GM12875 (cell line): ENCODE data around the gene CCNY.
A peak's percentile ranks its signal among the peaks of the same experiment; 100 is the strongest.

ENCODE experiments used
- H3K4me3 ChIP-seq: one replicate; pipeline ENCODE4 v1.5.1; 2011; ENCODE audit warnings: low read depth, low read length, control low read depth
- TF ChIP-seq, protein P1 (sequence below): IDR thresholded peaks from 2 replicates; pipeline ENCODE4 v1.5.1; 2011; ENCODE audit warnings: low read depth, mild to moderate bottlenecking, control low read depth, inconsistent platforms, low read length, moderate library complexity, borderline replicate concordance; ENCODE audit not compliant: insufficient read depth

The CCNY gene

DNA sequence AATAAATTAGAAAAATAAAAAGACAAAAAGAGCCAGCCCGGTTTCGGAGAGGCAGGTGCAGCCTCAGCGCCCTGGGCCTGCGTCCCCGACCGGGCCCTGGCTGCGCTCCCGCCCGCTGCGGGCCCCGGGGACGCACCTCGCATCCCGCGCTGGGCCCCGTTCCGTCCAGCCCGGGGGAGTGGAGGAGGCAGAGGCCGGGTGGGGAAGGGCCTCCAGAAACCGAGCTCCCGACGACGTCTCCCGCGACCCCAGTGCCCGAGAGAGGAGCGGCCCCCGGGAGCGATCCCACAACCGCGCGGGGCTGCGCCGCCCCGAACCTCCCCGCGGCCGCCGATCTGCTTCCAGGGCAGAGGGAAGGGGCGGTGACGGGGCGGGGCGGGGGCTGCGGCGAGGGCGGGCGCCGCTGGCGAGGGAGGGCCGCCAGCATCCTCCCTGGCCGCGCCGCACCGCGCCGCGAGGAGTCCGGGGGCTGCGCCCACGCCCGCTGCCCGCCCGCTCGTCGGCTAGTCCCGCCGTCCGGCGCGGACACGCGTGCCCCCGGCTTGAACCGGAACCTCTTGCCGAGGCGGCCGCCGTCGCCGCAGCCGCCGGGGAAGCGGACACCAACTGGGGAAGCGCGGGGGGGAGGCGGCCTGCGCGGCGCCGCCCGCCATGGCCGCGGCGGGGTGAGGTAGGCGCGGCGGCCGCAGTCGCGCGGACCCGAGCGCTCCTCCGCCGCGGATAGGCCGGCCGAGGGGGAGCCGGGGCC is at the start of gene CCNY:
Gene CCNY (plus strand): TSS at position 426 of the 748 bp plus-strand sequence. CDS start 545 bp downstream, outside the sequence.
- peak within 1 kb of the TSS; percentile 92 for H3K4me3 ChIP-seq
- TF ChIP-seq, protein P1, sequence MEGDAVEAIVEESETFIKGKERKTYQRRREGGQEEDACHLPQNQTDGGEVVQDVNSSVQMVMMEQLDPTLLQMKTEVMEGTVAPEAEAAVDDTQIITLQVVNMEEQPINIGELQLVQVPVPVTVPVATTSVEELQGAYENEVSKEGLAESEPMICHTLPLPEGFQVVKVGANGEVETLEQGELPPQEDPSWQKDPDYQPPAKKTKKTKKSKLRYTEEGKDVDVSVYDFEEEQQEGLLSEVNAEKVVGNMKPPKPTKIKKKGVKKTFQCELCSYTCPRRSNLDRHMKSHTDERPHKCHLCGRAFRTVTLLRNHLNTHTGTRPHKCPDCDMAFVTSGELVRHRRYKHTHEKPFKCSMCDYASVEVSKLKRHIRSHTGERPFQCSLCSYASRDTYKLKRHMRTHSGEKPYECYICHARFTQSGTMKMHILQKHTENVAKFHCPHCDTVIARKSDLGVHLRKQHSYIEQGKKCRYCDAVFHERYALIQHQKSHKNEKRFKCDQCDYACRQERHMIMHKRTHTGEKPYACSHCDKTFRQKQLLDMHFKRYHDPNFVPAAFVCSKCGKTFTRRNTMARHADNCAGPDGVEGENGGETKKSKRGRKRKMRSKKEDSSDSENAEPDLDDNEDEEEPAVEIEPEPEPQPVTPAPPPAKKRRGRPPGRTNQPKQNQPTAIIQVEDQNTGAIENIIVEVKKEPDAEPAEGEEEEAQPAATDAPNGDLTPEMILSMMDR = no peak

- TF ChIP-seq, protein P1 = no peak
- no peak overlapping the region for H3K4me3 ChIP-seq
Observed at GRCh38 chr10:35289198-35289597, 47.1 kb upstream of the CCNY start.

DNA sequence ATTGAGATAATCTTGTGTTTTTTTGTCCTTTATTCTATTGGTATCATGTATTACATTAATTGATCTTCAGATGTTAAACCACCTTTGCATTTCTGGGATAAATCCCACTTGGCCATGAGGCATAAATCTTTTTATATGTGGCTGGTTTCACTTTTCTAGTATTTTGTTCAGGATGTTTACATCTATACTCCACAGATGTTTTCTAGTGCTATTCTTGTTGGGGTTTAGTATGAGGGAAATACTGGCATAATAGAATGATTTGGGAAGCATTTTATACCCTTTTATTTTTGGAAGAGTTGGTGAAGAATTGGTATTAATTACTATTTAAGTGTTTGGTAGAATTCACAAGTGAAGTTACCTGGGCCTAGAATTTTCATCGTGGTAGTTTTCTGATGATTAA is 41.8 kb upstream of the CCNY start:
- TF ChIP-seq, protein P1 = no peak
- H3K4me3 ChIP-seq = no peak overlapping the region

DNA sequence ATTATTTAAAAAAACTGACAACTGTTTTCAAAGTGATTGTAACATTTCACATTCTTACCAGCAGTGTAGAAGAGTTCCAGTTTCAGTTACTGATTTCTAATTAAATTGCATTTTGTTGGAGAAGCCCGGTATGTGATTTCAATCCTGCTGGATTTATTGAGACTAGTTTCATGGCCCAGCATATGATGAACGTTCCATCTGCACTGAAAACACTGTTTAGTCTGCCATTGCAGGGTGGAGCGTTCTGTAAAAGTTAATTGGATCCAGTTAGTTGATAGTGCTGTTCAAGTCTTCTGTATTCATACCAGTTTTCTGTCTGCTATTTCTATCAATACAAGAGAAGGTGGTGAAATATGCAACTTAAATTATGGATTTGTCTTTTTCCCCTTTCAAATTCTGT is 37.3 kb upstream of the CCNY start:
- no peak overlapping the region for H3K4me3 ChIP-seq
- TF ChIP-seq, protein P1 = no peak

DNA sequence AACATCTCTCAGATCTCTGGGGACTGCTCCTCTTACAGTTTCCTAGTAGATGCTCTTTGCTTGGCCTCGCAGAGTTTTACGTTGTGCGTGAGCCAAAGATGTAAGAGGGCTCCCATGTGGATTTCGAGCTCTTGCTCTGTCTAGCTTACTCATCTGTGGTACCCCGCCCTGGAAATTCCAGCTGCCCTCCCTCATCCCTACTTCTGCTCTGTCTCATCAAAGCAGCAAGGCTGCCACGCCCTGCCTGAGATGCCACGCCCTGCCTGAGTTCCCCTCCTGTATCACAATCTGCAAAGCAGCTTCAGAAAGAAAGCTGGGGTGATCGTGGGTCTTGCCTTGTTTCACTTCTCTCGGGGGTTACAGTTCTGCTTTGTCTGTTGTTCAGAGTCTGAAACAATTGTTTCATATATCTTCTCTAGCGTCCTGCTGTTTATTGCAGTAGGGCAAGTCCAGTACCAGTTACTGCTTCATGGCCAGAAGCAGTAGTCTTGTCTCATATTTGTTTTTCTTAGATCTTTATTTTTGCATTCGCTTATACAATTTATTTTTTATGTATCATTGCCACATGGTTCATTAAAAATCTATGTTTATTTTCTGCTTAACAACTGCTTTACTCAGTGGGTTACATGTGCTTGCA is 36.1 kb upstream of the CCNY start:
- no peak overlapping the region for H3K4me3 ChIP-seq
- TF ChIP-seq, protein P1 = no peak

GRCh38 chr10:35304649-35305048 is 31.7 kb upstream of the CCNY start:
- TF ChIP-seq, protein P1 = no peak
- H3K4me3 ChIP-seq = no peak overlapping the region

DNA sequence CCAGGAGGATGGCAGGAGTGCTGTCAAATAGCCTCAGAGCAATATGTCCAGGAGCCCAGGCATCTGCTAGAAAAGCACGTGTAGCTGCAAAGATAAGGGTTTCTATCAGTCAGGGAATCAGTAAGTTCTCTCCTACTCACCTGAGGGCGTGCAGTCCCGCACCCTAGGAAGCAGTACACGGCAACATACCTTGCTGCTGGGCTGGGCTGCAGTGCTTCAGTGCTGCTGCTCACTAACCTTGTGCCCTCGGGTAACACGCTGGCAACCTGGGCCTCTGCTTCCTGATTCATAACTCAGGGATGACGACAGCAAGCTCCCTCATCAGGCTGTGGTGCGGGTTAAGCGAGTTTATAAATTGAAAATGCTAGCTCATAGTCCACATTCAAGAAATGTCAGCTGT is 29.5 kb upstream of the CCNY start:
- TF ChIP-seq, protein P1 = no peak
- no peak overlapping the region for H3K4me3 ChIP-seq
